HS-5 (cell line): ENCODE measurements around the gene RRAS.

Experiments used
- DNase-seq: peaks from one replicate; pipeline ENCODE4 v3.0.0-alpha.2; 2012; ENCODE audit warnings: low read depth

Gene RRAS

DNA sequence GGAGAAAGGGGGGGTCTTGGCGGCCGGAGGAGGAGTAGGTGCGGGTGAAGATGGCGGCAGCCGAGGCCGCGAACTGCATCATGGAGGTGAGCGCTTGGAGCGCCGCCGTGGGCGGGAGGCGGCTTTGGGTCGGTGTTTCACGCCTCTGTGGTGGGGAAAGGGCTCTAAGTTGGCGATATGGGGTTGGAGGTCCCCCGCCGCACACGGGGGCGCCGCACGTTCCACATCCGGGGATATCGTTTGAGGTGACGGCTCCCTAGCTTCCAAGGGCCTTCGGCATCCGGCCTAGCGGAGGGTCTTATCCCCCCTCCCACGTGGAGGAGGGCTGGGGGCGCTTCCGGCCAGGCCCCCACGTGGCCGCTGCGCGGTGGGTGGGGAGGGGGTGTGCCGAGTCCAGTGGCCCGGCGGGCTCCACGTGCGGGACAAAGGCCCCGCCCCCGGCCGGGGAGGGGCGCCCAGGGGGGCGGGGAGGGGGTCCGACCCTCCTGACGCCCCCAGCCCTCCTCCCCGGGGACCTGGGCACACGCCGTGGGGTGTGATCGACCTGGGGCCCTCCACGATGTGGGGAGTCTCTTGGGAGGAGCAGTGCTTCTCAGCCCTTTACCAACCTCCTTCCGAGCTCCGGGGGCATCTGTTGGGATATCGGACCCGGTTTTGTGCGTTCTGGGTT is 37.4 kb upstream of the RRAS start, which contains the start of gene PRMT1:
PRMT1 (plus strand) TSS at position 41 of the 670 bp plus-strand sequence; CDS start at position 51, 10 bp downstream.
- DNase-seq: no peak

DNA sequence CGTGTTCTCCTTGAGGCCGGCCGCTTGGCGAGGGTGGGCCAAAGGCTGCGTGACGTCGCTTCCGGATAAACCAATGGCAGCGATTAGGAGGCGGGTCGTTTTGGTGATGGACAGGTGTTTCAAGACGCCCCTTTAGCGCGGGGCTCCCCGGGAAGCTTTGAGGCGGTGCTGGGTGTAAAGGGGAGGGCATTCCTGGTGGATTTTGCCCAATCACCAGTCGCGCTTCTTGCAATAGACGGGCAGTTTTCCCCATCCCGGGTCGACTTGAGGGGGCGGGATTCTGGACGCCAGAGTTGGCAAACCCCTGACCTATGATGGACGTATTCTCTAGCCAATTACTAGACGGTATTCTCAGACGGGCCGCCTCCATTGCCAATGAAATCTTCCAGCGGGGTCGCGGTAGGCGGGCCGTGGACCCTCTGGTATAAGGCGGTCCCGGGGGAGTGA is 36.9 kb upstream of the RRAS start:
- DNase-seq: peak; percentile 100

DNA sequence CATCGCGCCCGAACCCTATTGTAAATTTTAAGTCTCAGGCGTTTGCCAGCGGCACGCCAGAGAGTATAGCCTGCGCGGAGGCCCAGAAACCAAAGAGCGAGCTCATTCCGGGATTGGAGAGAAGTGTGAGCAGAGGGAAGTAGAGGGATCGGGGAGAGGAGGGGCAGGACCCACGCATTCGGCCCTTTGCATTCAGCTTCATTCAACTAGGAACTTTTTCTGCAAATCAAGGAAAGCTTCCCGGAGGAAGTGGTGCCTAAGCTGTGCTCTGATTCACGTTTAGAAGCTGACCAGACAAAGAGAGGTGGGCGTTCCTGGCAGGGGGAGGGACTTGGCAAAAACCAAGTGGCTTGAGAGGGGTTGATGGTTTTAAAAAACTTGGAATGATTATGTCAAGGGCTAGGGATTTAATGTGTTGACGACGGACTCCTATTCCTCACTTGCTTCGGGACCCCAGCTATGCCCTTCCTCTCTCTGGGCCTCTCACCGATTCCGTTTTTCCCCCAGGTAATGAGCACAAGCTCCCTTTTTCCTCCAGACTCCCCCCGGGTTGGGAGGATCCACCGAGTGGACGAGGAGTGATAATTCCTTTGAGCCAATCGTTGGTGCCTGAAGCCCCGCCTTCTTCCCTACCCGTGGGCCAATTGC is 36.3 kb upstream of the RRAS start:
- no peak for DNase-seq

DNA sequence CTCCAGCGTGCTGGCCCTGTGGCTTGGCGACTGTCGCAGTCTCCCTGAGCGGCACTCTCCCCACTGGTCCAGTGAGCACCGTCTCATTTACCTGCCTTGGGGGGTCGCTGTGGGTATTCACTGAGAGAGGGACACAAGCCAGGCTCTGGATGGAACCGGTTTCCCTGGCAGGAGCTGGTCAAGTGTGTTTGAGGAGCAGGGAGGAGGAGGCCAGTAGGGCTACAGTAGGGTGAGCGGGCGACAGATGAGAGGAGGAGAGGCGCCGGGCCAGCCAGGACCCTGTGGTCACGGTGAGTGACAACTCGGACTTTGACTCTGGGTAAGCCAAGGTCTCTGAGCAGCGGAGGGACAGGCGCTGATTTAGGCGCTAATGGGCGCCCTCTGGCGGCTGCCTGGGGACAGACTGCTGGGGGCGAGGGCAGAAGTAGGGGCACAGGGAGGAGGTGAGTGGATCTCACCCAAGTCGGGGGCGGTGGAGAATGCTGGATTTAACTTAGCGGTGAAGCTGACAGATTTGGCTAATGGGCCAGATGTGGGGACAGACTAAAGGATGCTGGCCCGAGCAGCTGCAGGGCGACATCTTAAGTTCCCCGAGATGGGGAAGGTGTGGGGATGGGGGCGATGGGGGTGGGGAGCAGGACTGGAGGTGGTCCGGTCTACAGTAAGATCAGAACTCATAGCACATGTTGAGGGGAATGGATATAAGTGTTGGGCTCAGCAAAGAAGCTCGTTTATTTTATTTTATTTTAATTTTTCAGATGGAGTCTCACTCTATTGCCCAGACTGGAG is 32.4 kb upstream of the RRAS start:
- DNase-seq: no peak

DNA sequence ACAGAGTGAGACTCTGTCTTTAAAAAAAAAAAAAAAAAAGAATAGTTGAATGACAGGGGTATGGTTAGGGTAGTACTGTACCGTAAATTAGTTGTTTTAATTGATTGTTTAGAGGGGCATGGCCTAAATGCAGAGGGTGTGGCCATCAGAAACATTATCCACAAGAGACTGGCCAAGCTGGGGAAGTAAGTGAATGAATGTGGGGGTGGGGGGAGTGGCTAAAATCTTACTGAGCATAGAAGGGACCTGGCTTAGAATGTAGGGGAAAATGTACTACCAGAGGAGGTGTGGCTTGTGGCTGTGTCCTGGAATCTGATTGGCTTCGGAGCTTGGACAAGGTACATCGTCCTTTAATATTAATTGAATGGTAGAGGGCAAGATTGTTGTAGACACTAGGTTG is 29.6 kb upstream of the RRAS start:
- no peak for DNase-seq

DNA sequence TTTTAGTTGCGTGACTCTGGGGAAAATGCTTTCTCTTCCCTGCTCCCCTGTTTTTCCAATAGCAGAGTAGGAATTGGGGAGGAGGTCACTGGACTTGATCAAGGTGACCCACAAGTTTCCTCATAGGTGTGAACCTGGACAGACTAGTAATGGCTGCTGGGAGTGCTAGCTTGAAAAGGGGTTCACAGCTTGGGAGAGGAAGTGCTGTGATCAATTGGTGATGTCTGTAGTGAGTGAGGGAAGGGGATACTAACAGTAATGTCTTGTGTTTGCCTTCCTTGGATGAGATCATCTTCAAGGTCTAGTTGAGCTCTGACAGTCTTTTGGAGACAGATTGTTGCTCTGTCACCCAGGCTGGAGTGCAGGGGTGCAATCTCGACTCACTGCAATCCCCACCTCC is 27.5 kb upstream of the RRAS start:
- no peak for DNase-seq

DNA sequence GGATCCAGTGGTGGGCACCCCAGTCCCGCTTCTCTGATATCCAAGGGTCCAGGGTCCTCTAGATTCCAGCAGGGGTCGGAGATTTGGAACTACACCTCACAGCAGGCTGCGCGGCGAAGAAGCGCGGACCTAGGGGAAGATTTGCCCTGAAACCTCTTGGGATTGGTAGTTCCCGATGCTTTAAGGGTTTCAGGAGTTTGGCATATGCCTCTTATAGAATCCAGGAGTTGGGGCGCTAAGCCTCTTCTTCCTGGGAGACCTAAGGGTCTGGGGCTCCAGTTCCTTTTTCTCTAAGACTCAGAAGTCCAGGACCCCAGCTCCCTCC is 26.1 kb upstream of the RRAS start:
- no peak for DNase-seq

DNA sequence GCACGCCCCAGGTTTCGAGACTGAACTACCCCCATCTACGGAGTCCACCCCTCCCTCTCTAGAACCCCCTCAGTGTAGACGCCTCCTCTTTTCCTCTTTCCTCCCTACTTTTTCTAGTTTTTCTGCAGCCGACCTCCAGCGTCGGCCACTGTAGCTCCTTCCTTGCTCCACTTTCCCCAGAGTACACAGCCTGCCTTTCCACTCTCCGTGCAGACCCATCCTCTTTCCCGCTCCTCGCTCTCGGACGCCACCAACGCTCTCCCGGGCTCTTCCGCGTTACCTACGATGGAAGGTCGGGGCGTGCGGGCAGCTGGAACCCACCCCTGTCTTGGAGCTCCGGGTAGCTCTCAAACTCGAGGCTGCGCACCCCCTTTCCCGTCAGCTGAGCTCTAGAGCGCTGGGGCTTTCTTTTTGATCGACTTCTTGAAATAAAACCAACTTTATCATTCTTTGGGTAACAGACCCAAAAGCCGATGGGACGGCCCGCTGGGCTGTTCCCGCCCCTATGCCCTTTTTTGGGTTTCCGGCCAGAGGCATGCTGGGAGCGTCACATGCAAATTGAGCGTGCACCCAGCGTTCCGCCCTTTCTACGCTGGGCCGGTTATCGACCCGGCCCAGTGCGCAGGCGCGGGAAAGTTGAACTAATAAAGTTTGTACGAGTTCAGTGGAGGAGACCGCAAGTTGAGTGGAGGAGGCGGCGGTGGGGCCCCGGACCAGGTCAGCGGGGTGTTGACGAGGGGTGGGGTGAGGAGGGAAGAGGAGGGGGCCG is 25.6 kb upstream of the RRAS start, which contains the start of the genes BCL2L12 and IRF3:
BCL2L12 (plus strand) TSS at position 583 of the 769 bp plus-strand sequence. CDS start 760 bp downstream, outside the sequence.
IRF3 (minus strand) TSS at position 507 of the 769 bp plus-strand sequence. CDS start 1,019 bp downstream, outside the sequence.
- DNase-seq: peak; percentile 87

DNA sequence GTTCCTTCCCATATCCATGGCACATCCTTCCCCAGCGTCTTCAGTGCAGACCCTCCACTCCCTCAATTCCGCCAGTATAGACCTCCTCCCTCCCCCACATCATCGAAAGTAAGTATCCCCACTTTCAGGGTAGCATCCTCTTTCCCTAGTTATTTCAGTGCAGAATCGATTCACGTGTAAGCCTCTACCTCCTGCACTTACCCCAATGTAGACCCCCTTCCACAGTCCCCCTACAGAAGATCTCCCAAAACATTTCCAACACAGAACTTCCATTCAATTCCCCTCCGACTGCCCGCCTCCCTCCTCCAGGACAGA is 25.1 kb upstream of the RRAS start:
- no peak for DNase-seq

DNA sequence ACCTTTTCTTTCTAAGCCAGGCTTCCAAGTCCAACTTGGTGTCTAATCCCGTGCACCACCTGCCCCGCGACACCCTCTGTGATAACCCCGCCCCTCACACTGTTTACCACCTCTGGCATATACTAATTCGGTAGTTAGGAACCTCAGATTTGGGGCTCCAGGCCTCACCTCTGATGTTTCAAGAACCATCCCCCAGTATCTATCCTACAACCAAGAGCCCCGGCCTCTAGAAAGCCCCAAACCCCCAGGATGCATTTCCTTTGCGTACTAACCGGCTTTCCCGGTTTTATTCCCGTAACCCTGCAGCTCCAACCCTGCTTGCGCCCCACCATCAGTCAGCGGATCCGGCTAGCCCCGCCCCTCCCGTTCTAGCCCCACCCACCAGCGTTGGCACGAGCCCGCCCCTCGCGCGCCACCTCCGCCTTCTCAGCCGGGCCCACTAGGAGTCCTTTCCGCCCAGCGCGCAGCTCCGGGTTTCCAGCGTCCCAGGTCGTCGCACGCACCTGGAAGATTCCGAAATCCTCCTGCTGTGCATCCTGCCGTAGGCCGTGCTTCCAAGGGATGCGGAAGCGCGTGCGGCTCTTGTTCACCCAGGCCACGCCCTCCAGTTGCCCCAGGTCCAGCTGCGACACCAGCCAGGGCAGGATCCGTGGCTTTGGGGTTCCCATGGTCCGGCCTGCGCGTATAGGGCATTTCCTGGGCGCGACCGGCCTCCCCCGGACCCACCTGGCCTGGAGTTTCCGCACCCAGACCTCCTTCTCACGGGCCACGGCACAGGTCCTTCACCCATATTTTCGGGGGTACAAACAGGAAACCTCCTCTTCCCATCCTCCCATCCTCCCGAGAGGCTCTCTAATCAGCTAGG is 24.5 kb upstream of the RRAS start:
- DNase-seq: no peak

DNA sequence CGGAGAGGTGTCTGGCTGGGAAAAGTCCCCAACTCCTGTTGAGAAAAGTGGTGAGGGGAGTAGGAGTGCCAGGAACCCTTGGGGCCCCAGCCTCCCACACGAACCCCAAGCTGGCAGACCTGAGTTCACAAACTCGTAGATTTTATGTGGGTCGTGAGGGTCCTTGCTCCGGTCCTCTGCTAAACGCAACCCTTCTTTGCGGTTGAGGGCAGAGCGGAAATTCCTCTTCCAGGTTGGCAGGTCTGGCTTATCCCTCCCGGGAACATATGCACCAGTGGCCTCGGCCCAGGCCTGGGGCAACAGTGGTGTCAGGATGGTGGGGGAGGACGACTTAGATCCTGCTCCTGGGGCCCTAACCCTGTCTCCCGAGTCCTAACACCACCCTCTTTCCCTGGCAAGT is 23.3 kb upstream of the RRAS start:
- no peak for DNase-seq

DNA sequence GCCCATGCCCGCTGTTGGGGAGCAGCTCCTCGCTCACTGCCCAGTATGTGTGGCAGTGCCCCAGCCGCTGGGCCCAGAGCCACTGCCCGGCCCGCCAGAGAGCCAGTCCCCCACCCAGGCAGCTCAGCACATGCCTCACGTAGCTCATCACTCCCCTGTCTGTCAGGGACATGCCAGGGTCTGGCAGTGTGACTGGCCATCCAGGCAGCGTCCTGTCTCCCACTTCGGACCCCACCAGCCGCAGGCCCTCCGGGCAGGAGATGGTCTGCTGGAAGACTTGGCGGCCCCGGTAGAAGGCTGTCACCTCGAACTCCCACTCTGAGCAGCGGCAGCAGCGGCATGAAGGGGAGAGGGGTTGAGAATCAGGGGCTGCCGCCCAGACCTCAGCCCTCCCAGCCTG is 22.1 kb upstream of the RRAS start:
- no peak for DNase-seq

DNA sequence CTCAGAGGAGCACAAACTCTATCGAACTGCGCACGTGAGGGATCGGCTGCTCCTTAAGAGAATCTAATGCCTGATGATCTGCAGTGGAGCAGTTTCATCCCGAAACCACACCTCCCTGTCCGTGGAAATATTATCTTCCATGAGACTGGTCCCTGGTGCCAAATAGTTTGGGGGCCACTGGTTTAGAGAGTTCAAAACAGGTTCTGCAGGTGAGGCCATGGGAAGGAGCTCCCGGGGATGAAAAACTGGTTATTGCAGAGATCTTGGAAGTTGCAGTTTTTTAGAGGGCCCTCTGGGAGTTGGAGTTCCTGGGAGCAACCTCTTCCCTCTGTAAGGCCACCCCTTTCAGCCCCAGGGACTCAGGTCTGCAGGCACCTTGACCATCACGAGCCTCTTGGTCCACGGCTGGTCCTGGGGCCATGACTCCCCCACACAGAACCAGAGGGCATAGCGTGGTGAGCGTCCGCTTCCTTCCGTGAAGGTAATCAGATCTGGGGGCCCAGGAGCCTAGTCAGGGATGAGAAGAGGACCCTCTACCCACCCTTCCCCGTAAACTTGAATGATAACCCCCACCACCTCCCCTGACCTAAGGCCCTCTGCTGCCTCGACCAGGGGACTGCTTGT is 20.5 kb upstream of the RRAS start:
- no peak for DNase-seq

DNA sequence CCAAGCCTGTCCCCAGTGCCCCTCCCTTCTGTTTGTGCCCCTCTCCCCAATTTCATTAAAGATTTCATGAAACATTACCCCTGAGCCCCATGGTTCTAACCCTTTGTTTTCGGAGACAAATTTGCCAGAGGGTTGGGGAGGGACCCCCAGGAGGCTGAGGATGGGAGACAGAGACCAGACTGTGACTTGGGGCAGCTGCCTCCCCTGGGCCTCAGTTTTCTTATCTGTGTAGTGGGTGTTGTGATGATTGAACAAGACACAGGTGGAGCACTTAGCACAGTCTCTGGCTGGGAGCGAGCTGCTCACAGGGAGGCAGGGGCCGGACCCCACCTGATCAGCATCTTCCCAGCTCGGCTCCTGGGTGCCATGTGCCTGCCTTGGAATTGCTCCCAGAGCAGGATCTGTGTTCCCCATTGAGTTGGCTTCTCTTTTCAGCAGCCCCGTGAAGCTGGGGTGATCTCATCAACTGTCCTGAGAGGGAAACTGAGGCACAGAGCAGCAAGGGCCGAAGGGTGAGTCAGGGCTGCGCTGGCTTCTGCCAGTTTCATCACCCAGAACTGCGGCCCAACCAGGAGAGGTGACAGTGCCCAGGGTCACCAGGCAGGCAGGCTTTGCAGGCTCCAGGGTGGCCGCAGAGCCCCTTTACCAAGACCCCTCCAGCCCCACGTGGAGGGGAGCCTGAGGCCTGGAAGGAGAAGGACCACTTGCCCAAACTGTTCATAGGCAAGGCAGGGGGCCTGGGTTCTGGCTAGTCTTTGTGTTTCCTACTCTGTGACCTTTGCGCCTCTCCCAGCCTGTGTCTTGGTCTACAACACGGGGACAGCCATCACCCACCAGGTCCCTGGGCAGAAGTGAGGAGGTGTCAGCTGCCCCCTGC is 18.9 kb upstream of the RRAS start:
- DNase-seq: no peak

DNA sequence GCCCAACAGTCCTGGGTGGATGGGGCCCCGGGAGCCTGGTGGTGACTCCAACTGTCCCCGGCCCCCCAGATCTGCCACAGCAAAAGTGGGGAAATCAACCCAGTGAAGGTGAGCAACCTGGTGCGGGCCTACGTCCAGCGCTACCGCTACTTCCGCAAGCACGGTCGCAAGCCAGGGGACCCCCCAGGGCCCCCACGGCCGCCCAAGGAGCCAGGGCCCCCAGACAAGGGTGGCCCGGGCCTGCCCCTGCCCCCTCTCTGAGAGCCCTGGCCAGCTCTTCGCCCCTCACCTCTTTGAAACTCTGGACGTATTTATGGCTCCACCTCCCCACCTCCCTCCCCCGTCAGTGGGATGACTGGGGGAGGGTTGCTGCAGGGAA is 18.2 kb upstream of the RRAS start:
- DNase-seq: no peak

DNA sequence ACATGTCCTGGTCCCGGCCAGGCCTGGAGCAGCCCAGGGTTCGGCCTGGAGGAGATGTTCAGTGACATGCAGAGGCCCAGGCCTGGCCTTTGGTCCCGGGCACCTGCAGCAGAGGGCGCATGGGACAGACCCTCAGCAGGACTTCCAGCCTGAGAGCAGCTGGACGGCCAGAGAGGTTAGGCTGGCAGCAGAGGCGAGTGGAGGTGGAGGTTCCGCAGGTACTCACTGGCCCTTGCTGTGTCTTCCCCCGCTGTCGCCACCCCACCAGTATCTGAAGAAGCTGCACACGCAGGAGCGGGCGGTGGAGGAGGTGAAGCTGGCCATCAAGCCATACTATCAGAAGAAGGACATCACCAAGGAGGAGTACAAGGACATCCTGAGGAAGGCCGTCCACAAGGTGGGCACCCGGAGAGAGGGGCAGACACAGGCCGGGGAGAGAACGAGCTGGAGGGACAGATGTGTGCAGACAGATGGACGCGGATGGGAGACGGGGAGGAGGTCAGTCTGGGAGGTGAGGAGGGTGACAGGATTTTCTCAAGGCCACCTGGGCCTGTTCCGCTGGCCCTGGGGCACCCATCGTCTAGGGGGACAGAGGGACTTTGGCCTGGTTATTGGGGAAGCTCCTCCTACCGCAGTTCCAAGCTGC is 17.7 kb upstream of the RRAS start:
- DNase-seq: no peak

DNA sequence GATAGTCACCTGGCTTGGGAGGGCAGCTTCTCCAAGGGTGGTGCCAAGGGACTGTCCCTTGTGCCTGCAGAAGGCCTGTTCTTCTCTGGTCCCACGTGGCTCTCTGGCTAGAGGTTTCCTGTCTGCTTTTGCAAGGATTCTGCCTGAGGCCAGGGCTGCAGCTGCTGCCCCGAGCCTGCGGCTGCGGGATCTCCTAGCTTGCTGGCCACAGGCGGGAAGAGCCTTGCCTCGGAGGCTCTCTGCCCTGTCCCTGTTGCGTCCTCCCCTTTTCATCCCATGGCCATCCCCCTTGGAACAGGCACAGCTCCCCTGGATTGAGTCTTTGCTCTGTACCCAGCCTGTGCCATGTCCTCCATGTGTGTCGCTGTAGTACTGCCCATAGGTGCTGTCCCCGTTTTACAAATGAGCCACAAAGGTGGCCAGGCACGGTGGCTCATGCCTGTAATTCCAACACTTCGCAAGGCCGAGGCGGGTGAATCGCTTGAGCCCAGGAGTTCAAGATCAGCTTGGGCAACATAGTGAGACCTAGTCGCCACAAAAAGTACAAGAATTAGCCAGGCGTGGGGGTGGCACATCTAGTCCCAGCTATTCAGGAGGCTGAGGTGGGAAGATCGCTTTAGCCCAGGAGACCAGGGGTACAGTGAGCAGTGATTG is 16.6 kb upstream of the RRAS start:
- no peak for DNase-seq

DNA sequence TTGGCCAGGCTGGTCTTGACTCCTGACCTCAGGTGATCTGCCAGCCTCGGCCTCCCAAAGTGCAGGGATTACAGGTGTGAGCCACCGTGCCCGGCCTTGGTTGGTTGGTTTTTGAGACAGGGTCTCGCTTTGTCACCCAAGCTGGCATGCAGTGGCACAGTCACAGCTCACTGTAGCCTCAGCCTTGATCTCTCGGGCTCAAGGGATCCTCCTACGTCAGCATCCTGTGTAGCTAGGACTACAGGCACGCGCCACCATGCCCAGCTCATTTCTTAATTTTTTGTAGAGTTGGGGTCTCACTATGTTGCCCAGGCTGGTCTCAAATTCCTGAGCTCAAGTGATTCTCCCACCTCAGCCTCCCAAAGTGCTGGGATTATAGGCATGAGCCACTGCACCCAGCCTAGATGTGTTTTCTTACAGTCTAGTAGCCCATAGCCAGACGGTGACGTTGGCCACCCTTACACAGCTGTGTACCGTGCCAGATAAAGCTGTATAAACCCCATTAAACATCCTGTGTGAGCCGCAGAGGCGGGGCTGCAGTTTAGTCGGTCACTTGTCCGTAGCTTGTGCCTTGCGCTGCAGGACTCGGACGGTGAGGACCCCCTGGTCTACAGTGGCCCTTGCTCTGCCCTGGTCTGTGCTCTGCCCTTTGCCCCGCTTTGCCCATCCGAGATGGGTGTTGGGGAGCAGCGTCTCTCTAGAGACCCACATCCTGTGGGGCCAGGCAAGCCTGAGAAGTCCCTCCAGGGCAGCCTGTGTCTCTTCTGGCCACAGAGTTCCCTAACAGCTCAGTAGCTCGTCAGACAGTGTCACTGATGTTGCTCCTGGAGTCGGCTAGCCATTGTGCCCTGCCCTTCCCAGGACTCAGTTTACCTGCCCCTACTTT is 15.9 kb upstream of the RRAS start:
- DNase-seq: no peak
